ENCODE results near the gene RGPD8. TPM values are rescaled to one million over a fixed set of nuclear protein-coding genes. Genes with fewer than 3 reads are reported as not detected.
"Not testable (repeated sequence)": the region's sequence is repeated elsewhere in the genome, so short reads cannot be mapped to it uniquely, and the experiment has no call there.

The RGPD8 gene
- total and polyA plus RNA-seq, 2 donors (not counting 1 experiment from before 2014, with no cell fraction given), result 1.5 to 28.1 TPM

DNA sequence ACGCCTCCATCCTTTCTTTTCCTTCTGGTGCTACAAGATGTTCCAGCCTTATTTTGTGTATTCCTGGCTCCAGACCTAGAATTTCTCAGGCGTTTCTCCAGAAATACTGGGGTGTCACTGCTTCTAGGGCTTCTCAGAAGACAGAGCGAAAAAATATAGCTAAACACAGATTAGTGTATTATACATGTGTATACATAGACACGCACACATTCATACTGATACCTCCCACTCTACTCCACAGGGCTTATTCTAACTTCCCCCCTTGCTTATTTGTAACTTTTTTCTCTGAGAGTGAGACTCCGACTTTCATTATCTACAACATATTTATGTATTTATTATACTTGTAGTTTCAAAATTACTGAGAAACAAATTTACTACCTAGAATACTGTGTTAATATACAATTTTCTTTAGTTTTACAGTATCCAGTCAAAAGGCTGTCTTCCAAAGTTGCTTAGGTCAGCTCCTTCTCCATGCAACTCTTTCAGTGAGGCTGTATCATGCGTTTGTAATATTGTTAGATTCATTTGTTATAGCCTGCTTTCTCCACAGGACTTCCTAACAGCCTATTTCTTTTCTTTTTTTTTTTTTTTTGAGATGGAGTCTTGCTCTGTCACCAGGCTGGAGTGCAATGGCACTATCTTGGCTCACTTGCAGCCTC, 5.3 kb upstream of the RGPD8 start:
- WGBS (ENCODE audit: insufficient coverage), result no CpG with 5 or more reads among the region's 6 CpGs
- POLR2A ChIA-PET, CTCF ChIA-PET: not testable (repeated sequence)

GRCh38 chr2:112437405-112437831, 4.0 kb upstream of the RGPD8 start:
- DNase-seq; H3K27me3 ChIP-seq (replicated peaks in 1 of 4; ENCODE audit: control extremely low read depth in 1 of 4, control insufficient read depth in 3 of 4, insufficient read depth in 4 of 4, low read length in 3 of 4); H3K4me2 ChIP-seq (replicated peaks; ENCODE audit: low read depth, low read length, poor library complexity, severe bottlenecking); H3K36me3 ChIP-seq (replicated peaks in 1 of 2; ENCODE audit: control extremely low read depth in 1 of 2, control insufficient read depth in 1 of 2, extremely low read depth in 1 of 2, insufficient read depth in 2 of 2, low read length in 1 of 2); H3K4me3 Mint-ChIP-seq; H3K27ac ChIP-seq (ENCODE audit: low read length in 2 of 2); ATAC-seq (ENCODE audit: low read depth); H3K27ac Mint-ChIP-seq; H3K4me1 ChIP-seq (ENCODE audit: control insufficient read depth in 2 of 2, insufficient read depth in 2 of 2, low read length in 2 of 2); intact Hi-C loops (cut with micrococcal nuclease); H3K4me1 Mint-ChIP-seq; H4K20me1 ChIP-seq (ENCODE audit: control insufficient read depth, insufficient read depth, low read length, poor library complexity, severe bottlenecking); H3K4me3 ChIP-seq (ENCODE audit: control extremely low read depth in 1 of 5, extremely low read depth in 1 of 5, insufficient read depth in 1 of 5, low read depth in 2 of 5, low read length in 4 of 5); H2AFZ ChIP-seq (ENCODE audit: insufficient read depth, low read depth, low read length, poor library complexity, severe bottlenecking); H3K79me2 ChIP-seq (ENCODE audit: control insufficient read depth, insufficient read depth, low read length); H3K9ac ChIP-seq (ENCODE audit: low read length); CTCF ChIA-PET; H3K9me3 Mint-ChIP-seq (ENCODE audit: insufficient read depth); POLR2A ChIA-PET; H3K9me3 ChIP-seq (ENCODE audit: control extremely low read depth in 1 of 3, control insufficient read depth in 2 of 3, insufficient read depth in 1 of 3, low read length in 2 of 3): not testable (repeated sequence)
- peaks cover 27% of the 10 kb centered on the region for H3K27me3 Mint-ChIP-seq
- WGBS (ENCODE audit: insufficient coverage), result 86% methylated on average over 16 of the region's 16 CpGs

More for the DNA sequence above, 5.3 kb upstream of the RGPD8 start:
- H3K4me2 ChIP-seq (replicated peaks; ENCODE audit: low read depth, low read length, poor library complexity, severe bottlenecking); H3K4me1 Mint-ChIP-seq; H3K4me3 Mint-ChIP-seq; DNase-seq; H3K9ac ChIP-seq (ENCODE audit: low read length); H3K4me3 ChIP-seq (ENCODE audit: control extremely low read depth in 1 of 5, extremely low read depth in 1 of 5, insufficient read depth in 1 of 5, low read depth in 2 of 5, low read length in 4 of 5); H4K20me1 ChIP-seq (ENCODE audit: control insufficient read depth, insufficient read depth, low read length, poor library complexity, severe bottlenecking); H3K79me2 ChIP-seq (ENCODE audit: control insufficient read depth, insufficient read depth, low read length); H2AFZ ChIP-seq (ENCODE audit: insufficient read depth, low read depth, low read length, poor library complexity, severe bottlenecking); H3K27me3 ChIP-seq (replicated peaks in 1 of 4; ENCODE audit: control extremely low read depth in 1 of 4, control insufficient read depth in 3 of 4, insufficient read depth in 4 of 4, low read length in 3 of 4); H3K4me1 ChIP-seq (ENCODE audit: control insufficient read depth in 2 of 2, insufficient read depth in 2 of 2, low read length in 2 of 2); H3K9me3 ChIP-seq (ENCODE audit: control extremely low read depth in 1 of 3, control insufficient read depth in 2 of 3, insufficient read depth in 1 of 3, low read length in 2 of 3); H3K9me3 Mint-ChIP-seq (ENCODE audit: insufficient read depth); H3K36me3 ChIP-seq (replicated peaks in 1 of 2; ENCODE audit: control extremely low read depth in 1 of 2, control insufficient read depth in 1 of 2, extremely low read depth in 1 of 2, insufficient read depth in 2 of 2, low read length in 1 of 2); ATAC-seq (ENCODE audit: low read depth); H3K27ac Mint-ChIP-seq; intact Hi-C loops (cut with micrococcal nuclease); H3K27ac ChIP-seq (ENCODE audit: low read length in 2 of 2): not testable (repeated sequence)
- H3K27me3 Mint-ChIP-seq, result peaks cover 27% of the 10 kb centered on the region

DNA sequence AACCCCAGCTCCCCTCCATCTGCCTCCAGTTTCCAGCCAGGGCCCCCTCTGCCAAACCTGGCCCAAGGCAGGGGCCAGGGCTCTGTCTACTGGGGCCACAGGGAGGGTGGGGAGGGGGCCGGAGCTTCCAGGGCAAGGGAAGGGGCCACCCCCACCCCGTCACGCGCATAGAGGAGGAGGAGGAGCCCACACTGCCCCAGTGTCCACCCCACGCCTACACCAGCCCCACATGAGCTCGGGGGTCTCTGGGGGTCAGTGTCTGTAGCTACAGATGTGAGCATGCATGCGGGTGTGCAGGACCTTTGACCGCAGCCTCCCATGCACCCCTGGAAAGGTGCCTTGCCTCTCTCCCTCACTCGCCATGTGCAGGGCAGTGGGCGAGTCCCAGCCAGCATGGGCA, 3.5 kb upstream of the RGPD8 start:
- H3K9me3 Mint-ChIP-seq (ENCODE audit: insufficient read depth); H2AFZ ChIP-seq (ENCODE audit: insufficient read depth, low read depth, low read length, poor library complexity, severe bottlenecking); H3K27me3 ChIP-seq (replicated peaks in 1 of 4; ENCODE audit: control extremely low read depth in 1 of 4, control insufficient read depth in 3 of 4, insufficient read depth in 4 of 4, low read length in 3 of 4); DNase-seq; H3K9me3 ChIP-seq (ENCODE audit: control extremely low read depth in 1 of 3, control insufficient read depth in 2 of 3, insufficient read depth in 1 of 3, low read length in 2 of 3); H3K79me2 ChIP-seq (ENCODE audit: control insufficient read depth, insufficient read depth, low read length); H3K4me3 ChIP-seq (ENCODE audit: control extremely low read depth in 1 of 5, extremely low read depth in 1 of 5, insufficient read depth in 1 of 5, low read depth in 2 of 5, low read length in 4 of 5); H3K36me3 ChIP-seq (replicated peaks in 1 of 2; ENCODE audit: control extremely low read depth in 1 of 2, control insufficient read depth in 1 of 2, extremely low read depth in 1 of 2, insufficient read depth in 2 of 2, low read length in 1 of 2); H3K27ac Mint-ChIP-seq; H3K4me3 Mint-ChIP-seq; ATAC-seq (ENCODE audit: low read depth); H3K4me1 ChIP-seq (ENCODE audit: control insufficient read depth in 2 of 2, insufficient read depth in 2 of 2, low read length in 2 of 2); H4K20me1 ChIP-seq (ENCODE audit: control insufficient read depth, insufficient read depth, low read length, poor library complexity, severe bottlenecking); H3K4me2 ChIP-seq (replicated peaks; ENCODE audit: low read depth, low read length, poor library complexity, severe bottlenecking); H3K4me1 Mint-ChIP-seq; intact Hi-C loops (cut with micrococcal nuclease); H3K9ac ChIP-seq (ENCODE audit: low read length); H3K27ac ChIP-seq (ENCODE audit: low read length in 2 of 2); POLR2A ChIA-PET; CTCF ChIA-PET: not testable (repeated sequence)
- H3K27me3 Mint-ChIP-seq, result peaks cover 22% of the 10 kb centered on the region
- 100% methylated on average over 2 of the region's 10 CpGs for WGBS (ENCODE audit: insufficient coverage)

- H3K9me3 Mint-ChIP-seq (ENCODE audit: insufficient read depth); H4K20me1 ChIP-seq (ENCODE audit: control insufficient read depth, insufficient read depth, low read length, poor library complexity, severe bottlenecking); H3K9me3 ChIP-seq (ENCODE audit: control extremely low read depth in 1 of 3, control insufficient read depth in 2 of 3, insufficient read depth in 1 of 3, low read length in 2 of 3); H3K27ac Mint-ChIP-seq; ATAC-seq (ENCODE audit: low read depth); H3K27ac ChIP-seq (ENCODE audit: low read length in 2 of 2); H3K4me1 ChIP-seq (ENCODE audit: control insufficient read depth in 2 of 2, insufficient read depth in 2 of 2, low read length in 2 of 2); POLR2A ChIA-PET; CTCF ChIA-PET; H3K27me3 ChIP-seq (replicated peaks in 1 of 4; ENCODE audit: control extremely low read depth in 1 of 4, control insufficient read depth in 3 of 4, insufficient read depth in 4 of 4, low read length in 3 of 4); H3K36me3 ChIP-seq (replicated peaks in 1 of 2; ENCODE audit: control extremely low read depth in 1 of 2, control insufficient read depth in 1 of 2, extremely low read depth in 1 of 2, insufficient read depth in 2 of 2, low read length in 1 of 2); H3K4me3 Mint-ChIP-seq; H3K4me2 ChIP-seq (replicated peaks; ENCODE audit: low read depth, low read length, poor library complexity, severe bottlenecking); H3K4me3 ChIP-seq (ENCODE audit: control extremely low read depth in 1 of 5, extremely low read depth in 1 of 5, insufficient read depth in 1 of 5, low read depth in 2 of 5, low read length in 4 of 5); H3K79me2 ChIP-seq (ENCODE audit: control insufficient read depth, insufficient read depth, low read length); H2AFZ ChIP-seq (ENCODE audit: insufficient read depth, low read depth, low read length, poor library complexity, severe bottlenecking); H3K9ac ChIP-seq (ENCODE audit: low read length); intact Hi-C loops (cut with micrococcal nuclease); DNase-seq: not testable (repeated sequence)
- peaks cover 12% of the 10 kb centered on the region for H3K4me1 Mint-ChIP-seq
- 91% methylated on average over 15 of the region's 18 CpGs for WGBS (ENCODE audit: insufficient coverage)
- peaks cover 22% of the 10 kb centered on the region for H3K27me3 Mint-ChIP-seq
Observed at GRCh38 chr2:112435716-112436431, 2.4 kb upstream of the RGPD8 start.
